PC-3 (cell line): ENCODE measurements around the gene DCLK3. TPM values are rescaled to one million over a fixed set of nuclear protein-coding genes. Genes with fewer than 3 reads are reported as not detected.
A peak's percentile ranks its signal among the peaks of the same experiment; 100 is the strongest.

ENCODE experiments used
- ATAC-seq: fragments of 200-7000 bp; cut with Tn5 transposase; 2 replicates; pipeline ENCODE4 v1.9.1; 2020; ENCODE audit warnings: mild to moderate bottlenecking, moderate library complexity
- BruUV-seq: library from RNA; stranded (reverse); fragments of 400-500 nt; replicated peaks from 2 replicates; lab custom pipeline; 2021; lab: Mats Ljungman, UMichigan
- CTCF ChIA-PET: fragments of 300-600 bp; sonication (Branson Sonifier 250); formaldehyde crosslinking; loops from one replicate; lab custom pipeline; 2022; ENCODE audit warnings: antibody characterized with exemption; lab: Charles Lee
- POLR2A ChIA-PET: fragments of 300-600 bp; sonication (Branson Sonifier 250); formaldehyde crosslinking; loops from one replicate; lab custom pipeline; 2022; ENCODE audit warnings: antibody characterized with exemption; ENCODE audit not compliant: unreplicated experiment; lab: Charles Lee
- DNase-seq: peaks from one replicate; pipeline ENCODE4 v3.0.0-alpha.2; 2015
- H2AFZ ChIP-seq: fragments of 300-600 bp; sonication (generic); 2 replicates; pipeline ENCODE4 v1.6.0; 2016; ENCODE audit warnings: antibody characterized with exemption, low read length
- H3F3A ChIP-seq: fragments of 300-600 bp; sonication (generic); one replicate; pipeline ENCODE4 v1.6.0; 2017; ENCODE audit warnings: antibody characterized with exemption, low read length, control low read depth, mild to moderate bottlenecking; ENCODE audit not compliant: unreplicated experiment
- H3K27ac ChIP-seq: fragments of 300-600 bp; sonication (generic); 2 replicates; pipeline ENCODE4 v1.5.1; 2016; ENCODE audit warnings: mild to moderate bottlenecking, low read length
- H3K27me3 ChIP-seq: fragments of 300-600 bp; sonication (generic); 2 replicates; pipeline ENCODE4 v1.6.1; 2016; ENCODE audit warnings: low read length, mixed read lengths
- H3K36me3 ChIP-seq: fragments of 300-600 bp; sonication (generic); 2 replicates; pipeline ENCODE4 v1.6.1; 2016; ENCODE audit warnings: low read depth, mixed run types, low read length, mixed read lengths
- H3K4me1 ChIP-seq: fragments of 300-600 bp; sonication (generic); 2 replicates; pipeline ENCODE4 v1.5.1; 2016; ENCODE audit warnings: low read length; ENCODE audit not compliant: insufficient read depth
- H3K4me2 ChIP-seq: fragments of 300-600 bp; sonication (generic); 2 replicates; pipeline ENCODE4 v1.6.0; 2016; ENCODE audit warnings: low read length
- H3K4me3 ChIP-seq: fragments of 300-600 bp; sonication (generic); 2 replicates; pipeline ENCODE4 v1.5.1; 2016; ENCODE audit warnings: mild to moderate bottlenecking, low read length, mixed read lengths
- H3K79me2 ChIP-seq: fragments of 300-600 bp; sonication (generic); 2 replicates; pipeline ENCODE4 v1.6.1; 2017; ENCODE audit warnings: low read length, mixed read lengths
- H3K9ac ChIP-seq: fragments of 300-600 bp; sonication (generic); 2 replicates; pipeline ENCODE4 v1.6.0; 2016; ENCODE audit warnings: mild to moderate bottlenecking, low read length
- H3K9me2 ChIP-seq: fragments of 300-600 bp; sonication (generic); replicated peaks from 2 replicates; pipeline ENCODE4 v1.6.1; 2016; ENCODE audit warnings: mixed run types, low read length, mixed read lengths
- H3K9me3 ChIP-seq: fragments of 300-600 bp; sonication (generic); 2 replicates; pipeline ENCODE4 v1.6.1; 2016; ENCODE audit warnings: low read length, mixed read lengths
- H4K20me1 ChIP-seq: fragments of 300-600 bp; sonication (generic); 2 replicates; pipeline ENCODE4 v1.6.1; 2016; ENCODE audit warnings: low read length, mixed read lengths
- CTCF ChIP-seq: fragments of 300-600 bp; sonication (generic); conservative IDR thresholded peaks from 2 replicates; pipeline ENCODE4 v1.5.1; 2017; ENCODE audit warnings: antibody characterized with exemption, low read depth, mild to moderate bottlenecking, low read length
- EZH2 ChIP-seq: fragments of 300-600 bp; sonication (generic); IDR thresholded peaks from one replicate; pipeline ENCODE4 v1.6.1; 2017; ENCODE audit warnings: antibody characterized with exemption, mild to moderate bottlenecking, low read length; ENCODE audit not compliant: unreplicated experiment
- EZH2phosphoT487 ChIP-seq: fragments of 300-600 bp; sonication (generic); IDR thresholded peaks from 2 replicates; pipeline ENCODE4 v1.6.1; 2018; ENCODE audit warnings: mild to moderate bottlenecking, antibody characterized with exemption, low read length, borderline replicate concordance
- intact Hi-C: fragments of 100-400 bp; cut with micrococcal nuclease; formaldehyde crosslinking; loops from 2 replicates; pipeline ENCODE4 v1.9.0; 2023
- total RNA-seq: library from RNA; depleted of rRNA; stranded (reverse); fragments of >200 nt; gene quantifications from 2 replicates; pipeline ENCODE4 v1.2.3, GENCODE V29; 2014

The DCLK3 gene
- total RNA-seq, 1 experiment from 2014 or later: not detected

- no peaks in the 10 kb centered on the region for H3K9me3 ChIP-seq
- no peaks in the 10 kb centered on the region for H3K79me2 ChIP-seq
- no peak for TF ChIP-seq EZH2
- no peak for TF ChIP-seq EZH2phosphoT487
- peak; percentile 59 for TF ChIP-seq CTCF
- no peaks in the 10 kb centered on the region for H3K27me3 ChIP-seq
- POLR2A ChIA-PET: no interaction called here
- H3K36me3 ChIP-seq: no peaks in the 10 kb centered on the region
- H4K20me1 ChIP-seq: no peaks in the 10 kb centered on the region
- no peak overlapping the region for H3K4me2 ChIP-seq
- BruUV-seq: no TSS peak
- no peak overlapping the region for H3K4me3 ChIP-seq
- H3F3A ChIP-seq: no peaks in the 10 kb centered on the region
- no peaks in the 10 kb centered on the region for H3K9me2 ChIP-seq
- CTCF ChIA-PET: no interaction called here
- peak; percentile 80 for ATAC-seq
- 0 out of 2 replicates have a peak, but pooled peaks cover 3% of the 10 kb centered on the region for H3K4me1 ChIP-seq
- no peak overlapping the region for H3K9ac ChIP-seq
- no peak overlapping the region for H2AFZ ChIP-seq
- intact Hi-C loops: loop anchor here (10.0 kb wide), 1 partner anchor 493 kb away; no protein-coding TSS in a partner anchor
- no peak overlapping the region for H3K27ac ChIP-seq
- DNase-seq: peak; percentile 54
Observed at GRCh38 chr3:36707623-36708409, 56.5 kb downstream of the DCLK3 start.

GRCh38 chr3:36705015-36705414, 59.3 kb downstream of the DCLK3 start:
- H3K36me3 ChIP-seq: no peaks in the 10 kb centered on the region
- no peak overlapping the region for H3K27ac ChIP-seq
- CTCF ChIA-PET: no interaction called here
- peaks cover 15% of the 10 kb centered on the region for H3K4me1 ChIP-seq
- H3K27me3 ChIP-seq: no peaks in the 10 kb centered on the region
- H3K9ac ChIP-seq: no peak overlapping the region
- H4K20me1 ChIP-seq: no peaks in the 10 kb centered on the region
- POLR2A ChIA-PET: no interaction called here
- ATAC-seq: no peak
- H3F3A ChIP-seq: no peaks in the 10 kb centered on the region
- TF ChIP-seq EZH2phosphoT487 (no peak), CTCF (no peak), EZH2 (no peak)
- no peaks in the 10 kb centered on the region for H3K9me2 ChIP-seq
- no peak overlapping the region for H2AFZ ChIP-seq
- DNase-seq: no peak
- H3K9me3 ChIP-seq: no peaks in the 10 kb centered on the region
- intact Hi-C loops: loop anchor here (10.0 kb wide), 1 partner anchor 490 kb away; no protein-coding TSS in a partner anchor
- no peaks in the 10 kb centered on the region for H3K79me2 ChIP-seq
- BruUV-seq: no TSS peak
- H3K4me3 ChIP-seq: no peak overlapping the region
- no peak overlapping the region for H3K4me2 ChIP-seq

- ChIA-PET CTCF (no interaction called here), POLR2A (no interaction called here)
- no peaks in the 10 kb centered on the region for H3F3A ChIP-seq
- H3K9me3 ChIP-seq: no peaks in the 10 kb centered on the region
- H3K27ac ChIP-seq: no peak overlapping the region
- H3K4me3 ChIP-seq: no peak overlapping the region
- no peak overlapping the region for H2AFZ ChIP-seq
- H3K9ac ChIP-seq: no peak overlapping the region
- no peaks in the 10 kb centered on the region for H3K27me3 ChIP-seq
- no peaks in the 10 kb centered on the region for H3K36me3 ChIP-seq
- no peaks in the 10 kb centered on the region for H3K79me2 ChIP-seq
- TF ChIP-seq EZH2phosphoT487 (no peak), EZH2 (no peak), CTCF (no peak)
- intact Hi-C loops: loop anchor here (5.0 to 10.0 kb wide), 2 partner anchors 489 to 642 kb away; no protein-coding TSS in a partner anchor
- no peaks in the 10 kb centered on the region for H3K9me2 ChIP-seq
- H3K4me2 ChIP-seq: no peak overlapping the region
- H3K4me1 ChIP-seq: peaks cover 15% of the 10 kb centered on the region
- DNase-seq (no peak), ATAC-seq (no peak)
- no TSS peak for BruUV-seq
- H4K20me1 ChIP-seq: no peaks in the 10 kb centered on the region
Observed at GRCh38 chr3:36704280-36704679, 60.1 kb downstream of the DCLK3 start.
